HG02759 (cell line): Measurements from ENCODE around the gene INVS.
"Not testable (repeated sequence)": the region's sequence is repeated elsewhere in the genome, so short reads cannot be mapped to it uniquely, and the experiment has no call there.

Experiments
- ATAC-seq: cut with Tn5 transposase; IDR thresholded peaks from one replicate; pipeline ENCODE4 v1.9.1; 2021; ENCODE audit warnings: mild to moderate bottlenecking, moderate library complexity; ENCODE audit not compliant: unreplicated experiment

INVS gene

DNA sequence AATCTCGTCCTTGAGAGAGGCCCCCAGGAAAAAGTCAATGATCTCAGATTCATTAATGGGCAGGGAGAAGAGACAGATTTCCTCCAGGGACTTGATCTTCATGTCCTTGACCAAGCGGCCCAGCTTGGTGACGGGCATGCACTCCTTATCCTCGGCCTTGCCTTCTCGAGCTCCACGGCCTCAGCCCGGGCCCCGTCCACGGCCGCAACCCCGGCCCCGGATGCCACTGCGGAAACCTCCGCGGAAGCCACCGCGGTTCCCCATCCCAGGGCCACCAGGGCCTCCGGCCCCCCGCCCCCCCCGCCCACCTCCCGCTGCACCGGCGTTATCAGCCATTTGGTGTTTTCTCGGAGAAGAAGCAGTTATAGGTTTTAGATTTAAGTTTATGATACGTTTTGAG is 18.3 kb downstream of the INVS start:
- no peak for ATAC-seq

DNA sequence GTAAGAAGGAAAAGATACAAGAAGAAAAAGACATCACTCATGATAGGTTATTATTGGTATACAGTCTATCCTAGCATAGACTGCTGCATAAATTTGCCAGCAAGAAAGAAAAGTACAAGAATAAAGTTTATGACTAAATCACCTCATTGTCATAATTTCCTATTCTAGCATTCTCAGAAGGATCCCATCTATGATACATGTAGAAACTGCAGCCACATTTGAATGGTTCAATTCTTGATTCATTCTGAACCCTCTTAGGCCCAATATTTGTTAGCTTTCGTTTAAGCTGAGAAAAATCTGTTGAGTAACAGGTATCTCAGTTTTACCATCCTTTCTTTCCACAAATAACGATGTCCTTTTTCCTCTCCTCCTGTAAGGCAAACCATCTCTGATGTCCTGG is 21.2 kb downstream of the INVS start:
- ATAC-seq, result no peak

DNA sequence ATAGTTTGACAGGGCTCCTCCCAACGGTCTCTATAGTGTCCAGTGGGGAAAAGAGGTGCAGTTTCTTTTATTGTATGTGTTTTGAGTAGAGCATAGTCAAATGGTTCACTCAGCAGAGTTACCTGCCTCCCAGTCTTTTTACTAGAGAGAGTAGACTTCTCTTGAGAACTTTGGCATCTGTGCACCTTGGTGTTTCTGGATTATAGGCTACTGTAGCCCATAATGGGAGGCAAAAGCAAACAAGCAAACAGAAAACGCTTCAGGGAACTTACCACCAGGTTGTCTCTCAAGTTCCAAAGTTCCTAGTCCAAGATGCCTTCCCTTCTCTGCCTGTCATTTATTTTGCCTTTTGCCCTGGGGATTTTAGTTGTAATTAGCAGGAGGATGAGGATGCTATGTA is 26.2 kb downstream of the INVS start:
- no peak for ATAC-seq

DNA sequence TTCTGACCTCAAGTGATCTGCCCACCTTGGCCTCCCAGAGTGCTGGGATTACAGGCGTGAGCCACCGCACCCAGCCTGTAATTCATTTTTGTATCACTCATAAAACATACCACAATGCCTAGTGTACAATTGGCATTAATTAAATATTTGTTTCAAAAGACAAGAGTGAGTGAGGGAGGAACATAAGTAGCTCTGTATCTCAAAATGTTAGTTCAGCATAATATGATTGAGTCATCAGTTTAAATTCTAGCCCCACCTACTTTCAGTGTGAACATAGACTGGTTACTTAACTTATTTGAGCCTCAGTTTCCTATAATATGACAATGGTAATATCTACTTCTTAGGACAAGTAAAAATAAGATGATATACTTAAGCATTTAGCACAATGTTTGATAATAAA is 26.9 kb downstream of the INVS start:
- ATAC-seq, result no peak

DNA sequence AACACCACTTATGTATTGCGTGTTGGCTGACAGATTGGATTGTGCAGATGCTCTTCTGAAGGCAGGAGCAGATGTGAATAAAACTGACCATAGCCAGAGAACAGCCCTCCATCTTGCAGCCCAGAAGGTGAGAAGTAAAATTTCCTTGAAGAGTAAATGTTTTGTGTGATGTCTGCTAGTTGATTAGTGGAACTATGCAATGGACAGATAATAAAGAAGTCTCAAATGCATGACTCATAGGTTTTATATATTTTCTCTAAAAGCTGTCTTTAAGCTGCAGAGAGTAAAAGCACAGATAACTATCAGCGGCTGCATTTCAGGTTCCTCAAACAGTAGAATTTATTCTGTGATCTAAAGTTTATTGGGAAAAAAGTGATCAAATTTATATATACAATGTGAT is 27.4 kb downstream of the INVS start:
- no peak for ATAC-seq

DNA sequence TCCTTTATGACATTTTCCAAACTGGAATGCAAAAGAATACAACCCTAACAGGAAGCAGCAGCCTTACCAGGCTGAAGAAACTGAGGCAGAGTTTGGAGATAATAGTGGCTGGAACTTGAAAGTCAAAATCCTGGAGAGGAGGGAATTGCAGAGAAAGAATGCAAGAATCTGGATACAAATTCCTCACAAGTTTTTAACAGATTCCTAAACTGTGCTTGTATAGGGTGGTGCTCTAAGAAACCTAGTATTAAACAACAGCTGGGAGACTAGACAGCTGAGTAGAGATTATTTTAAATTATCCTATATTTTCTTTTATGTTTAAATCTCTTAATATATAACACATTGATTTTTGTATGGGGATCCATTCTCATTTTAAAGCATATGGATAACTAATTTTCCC is 30.7 kb downstream of the INVS start:
- no peak for ATAC-seq

DNA sequence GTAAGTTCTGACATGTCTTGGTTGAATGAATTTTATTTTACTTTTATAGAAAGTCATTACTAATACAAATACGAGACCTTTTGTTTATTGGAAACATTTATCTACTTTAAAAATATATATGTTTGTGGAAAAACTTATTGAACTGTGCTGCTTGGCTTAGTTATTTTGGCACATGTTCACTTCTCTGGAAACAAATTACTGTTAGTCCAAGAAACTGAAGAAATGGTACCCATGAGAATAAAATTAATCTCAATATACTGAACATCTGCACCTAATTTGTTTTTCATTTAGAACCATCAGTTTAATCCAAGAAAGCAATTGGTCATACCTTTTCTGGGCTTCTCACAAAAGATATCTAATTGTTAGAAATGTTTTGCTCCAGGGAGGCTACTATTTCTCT is 32.2 kb downstream of the INVS start:
- no peak for ATAC-seq

DNA sequence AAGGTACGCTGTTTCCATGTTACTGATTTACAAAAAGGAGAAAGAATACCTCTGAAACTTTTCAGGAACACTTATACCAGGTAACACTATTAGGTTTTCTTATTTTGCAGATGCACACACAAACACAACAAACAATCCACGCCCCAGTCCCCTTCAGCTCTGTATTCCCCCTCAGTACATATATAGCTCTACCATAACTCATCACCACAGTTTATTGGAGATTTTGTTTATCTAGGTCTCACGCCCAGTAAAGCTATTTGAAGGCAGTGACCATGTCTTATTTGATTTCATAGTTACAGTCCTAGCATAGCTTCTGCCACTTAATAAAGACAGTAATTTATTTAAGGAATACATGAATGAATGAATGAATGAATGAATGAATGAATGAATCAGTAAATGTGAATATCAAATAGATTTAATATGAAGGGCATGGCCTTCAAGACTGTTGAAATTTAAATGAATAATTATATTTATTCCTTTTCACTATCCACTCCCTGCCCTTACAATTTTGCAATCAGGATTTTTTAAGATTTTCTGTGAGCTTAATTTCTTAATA is 32.9 kb downstream of the INVS start:
- ATAC-seq, result no peak

DNA sequence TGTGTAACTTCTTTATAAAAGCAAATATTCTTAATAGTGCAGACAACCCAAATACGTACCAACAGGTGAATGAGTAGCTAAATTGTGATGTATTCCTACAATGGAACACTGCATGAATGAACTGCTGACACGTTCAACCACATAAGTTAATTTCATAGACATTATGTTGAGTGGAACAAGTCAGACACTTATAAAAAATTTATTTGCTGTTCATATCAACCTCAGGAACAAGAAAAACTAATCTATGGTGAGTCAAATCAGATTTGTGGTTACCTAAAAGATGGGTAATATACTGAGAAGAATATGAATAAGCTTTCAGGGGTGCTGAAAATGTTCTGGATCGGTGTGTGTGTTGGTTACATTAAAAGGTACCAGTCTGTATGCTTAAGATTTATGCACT is 35.7 kb downstream of the INVS start:
- no peak for ATAC-seq

DNA sequence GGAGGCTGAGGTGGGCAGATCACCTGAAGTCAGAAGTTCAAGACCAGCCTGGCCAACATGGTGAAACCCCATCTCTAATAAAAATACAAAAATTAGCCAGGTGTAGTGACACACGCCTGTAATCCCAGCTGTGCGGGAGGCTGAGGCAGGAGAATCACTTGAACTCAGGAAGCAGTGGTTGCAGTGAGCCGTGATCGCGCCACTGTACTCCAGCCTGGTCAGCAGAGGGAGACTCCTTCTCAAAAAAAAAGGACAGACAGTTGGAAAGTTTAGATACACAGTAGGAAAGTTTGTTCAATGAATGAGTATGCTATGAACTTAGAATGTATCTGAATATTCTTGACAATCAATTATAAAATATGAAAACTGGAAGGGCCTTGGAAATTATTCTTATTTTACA is 37.8 kb downstream of the INVS start:
- not testable (repeated sequence) for ATAC-seq

DNA sequence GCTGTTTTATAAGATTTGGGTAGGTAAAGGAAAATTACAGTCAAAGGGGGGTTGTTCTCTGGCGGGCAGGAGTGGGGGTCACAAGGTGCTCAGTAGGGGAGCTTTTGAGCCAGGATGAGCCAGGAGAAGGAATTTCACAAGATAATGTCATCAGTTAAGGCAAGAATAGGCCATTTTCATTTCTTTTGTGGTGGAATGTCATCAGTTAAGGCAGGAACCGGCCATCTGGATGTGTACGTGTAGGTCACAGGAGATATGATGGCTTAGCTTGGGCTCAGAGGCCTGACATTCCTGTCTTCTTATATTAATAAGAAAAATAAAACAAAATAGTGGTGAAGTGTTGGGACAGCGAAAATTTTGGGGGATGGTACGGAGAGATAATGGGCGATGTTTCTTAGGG is 41.3 kb downstream of the INVS start:
- not testable (repeated sequence) for ATAC-seq

DNA sequence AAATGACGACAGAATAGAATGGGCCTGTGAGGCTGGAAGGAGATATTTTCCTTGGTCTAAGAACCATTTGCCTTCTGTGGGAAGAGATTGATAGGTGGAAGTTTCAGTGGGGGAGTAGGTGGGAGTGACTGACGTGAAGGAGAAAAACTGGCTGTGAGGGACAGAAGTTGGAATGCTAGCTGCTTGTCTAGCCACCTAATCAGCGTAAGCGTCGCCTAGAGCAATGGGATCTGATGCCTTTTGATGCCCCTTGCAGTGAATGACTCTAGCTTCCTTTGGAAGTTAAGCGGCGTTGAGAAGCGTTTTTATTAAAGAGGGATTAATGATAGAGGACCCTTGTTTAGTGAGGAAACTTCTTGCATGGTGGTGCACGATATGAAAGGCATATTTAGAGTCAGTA is 42.8 kb downstream of the INVS start:
- not testable (repeated sequence) for ATAC-seq

DNA sequence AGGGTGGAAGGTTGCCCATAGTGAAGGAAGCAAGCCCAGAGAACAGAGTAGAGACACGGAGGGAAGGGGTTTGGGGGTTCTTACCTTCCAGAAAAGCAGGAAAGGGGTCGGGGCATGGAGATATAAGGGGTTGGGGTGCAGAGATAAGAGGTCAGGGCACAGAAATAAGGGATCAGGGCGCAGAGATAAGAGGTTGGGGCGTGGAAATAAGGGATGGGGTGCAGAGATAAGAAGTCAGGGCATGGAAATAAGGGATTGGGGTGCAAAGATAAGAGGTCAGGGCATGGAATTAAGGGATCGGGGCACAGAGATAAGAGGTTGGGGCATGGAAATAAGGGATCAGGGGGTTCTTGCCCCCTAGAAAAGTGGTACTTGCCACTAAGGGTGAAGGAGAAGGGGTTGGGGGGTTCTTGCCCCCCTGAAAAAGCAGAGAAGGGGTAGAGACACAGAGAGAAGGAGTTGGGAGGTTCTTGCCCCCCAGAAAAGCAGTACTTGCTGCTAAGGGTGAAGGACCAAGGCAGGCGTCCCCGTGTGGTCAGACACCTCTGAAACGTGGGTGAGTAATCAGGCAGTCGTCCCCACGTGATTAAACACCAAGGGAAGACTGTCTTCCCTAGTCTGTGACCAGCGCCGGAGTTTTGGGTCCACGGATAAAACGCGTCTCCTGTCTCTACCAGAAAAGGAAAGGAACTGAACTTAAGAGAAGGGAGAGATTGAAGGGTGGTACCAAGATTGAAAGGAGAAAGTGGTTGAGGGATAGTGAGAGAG is 46.3 kb downstream of the INVS start:
- not testable (repeated sequence) for ATAC-seq

DNA sequence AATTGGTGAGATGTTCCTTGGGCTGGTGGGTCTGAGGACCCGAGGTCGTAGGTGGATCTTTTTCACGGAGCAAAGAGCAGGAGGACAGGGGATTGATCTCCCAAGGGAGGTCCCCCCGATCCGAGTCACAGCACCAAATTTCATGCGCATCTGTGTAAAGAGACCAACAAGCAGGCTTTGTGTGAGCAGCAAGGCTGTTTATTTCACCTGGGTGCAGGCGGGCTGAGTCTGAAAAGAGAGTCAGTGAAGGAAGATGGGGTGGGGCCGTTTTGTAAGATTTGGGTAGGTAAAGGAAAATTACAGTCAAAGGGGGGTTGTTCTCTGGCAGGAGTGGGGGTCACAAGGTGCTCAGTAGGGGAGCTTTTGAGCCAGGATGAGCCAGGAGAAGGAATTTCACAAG is 46.9 kb downstream of the INVS start:
- not testable (repeated sequence) for ATAC-seq

DNA sequence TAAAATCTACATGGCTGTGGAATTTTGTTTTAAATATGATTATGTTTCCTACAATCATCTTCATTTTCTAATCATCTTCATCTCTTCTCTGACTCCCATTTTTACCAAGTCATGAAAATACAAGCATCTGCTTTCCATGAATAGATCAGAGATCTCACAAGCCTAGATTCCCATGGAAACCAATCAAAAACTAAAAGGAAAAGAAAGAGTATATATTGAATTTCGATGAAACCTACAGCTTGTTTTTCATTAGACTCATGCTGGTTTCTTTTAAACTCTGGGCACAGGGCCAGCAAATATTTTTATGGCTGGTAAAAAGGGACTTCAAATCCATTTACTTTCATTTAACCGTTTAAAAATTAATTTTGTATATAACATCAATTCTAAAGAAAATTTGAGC is 51.2 kb downstream of the INVS start:
- no peak for ATAC-seq

DNA sequence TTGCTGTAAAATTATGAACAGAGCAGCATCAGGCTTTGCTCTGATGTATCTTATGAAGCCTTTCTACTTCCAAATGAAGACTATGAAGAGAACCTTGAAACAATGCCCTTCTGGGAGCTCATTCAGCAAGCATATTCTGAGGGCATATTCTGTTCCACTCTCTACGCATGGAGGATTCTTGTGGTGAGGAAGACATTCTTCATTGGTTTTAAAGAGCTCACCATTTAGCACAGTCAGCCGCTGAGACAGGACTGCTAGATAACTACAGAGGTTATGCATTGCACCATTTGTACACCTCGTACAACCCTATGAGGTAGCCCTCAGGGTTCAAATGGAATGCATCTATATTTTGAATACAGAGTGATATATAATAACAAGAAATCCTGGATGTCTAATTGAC is 61.0 kb downstream of the INVS start:
- ATAC-seq, result no peak

DNA sequence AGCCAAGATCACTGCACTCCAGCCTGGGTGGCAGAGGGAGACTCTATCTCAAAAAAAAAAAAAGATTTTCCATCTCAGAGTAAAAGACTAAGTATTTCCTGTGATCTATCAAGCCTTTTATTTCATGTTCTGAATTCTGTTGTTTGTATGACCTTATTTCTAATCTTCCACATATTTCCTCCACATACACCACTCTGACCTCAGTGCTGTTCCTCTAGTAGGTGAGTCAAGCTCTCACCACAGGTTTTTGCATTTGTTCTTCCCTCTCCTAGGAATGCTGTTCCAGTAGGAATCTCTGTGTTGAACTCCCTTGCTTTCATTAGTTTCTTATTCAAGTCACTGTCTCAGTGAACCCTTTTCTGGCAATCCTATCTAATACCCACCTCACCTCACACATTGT is 68.1 kb downstream of the INVS start:
- ATAC-seq, result no peak

DNA sequence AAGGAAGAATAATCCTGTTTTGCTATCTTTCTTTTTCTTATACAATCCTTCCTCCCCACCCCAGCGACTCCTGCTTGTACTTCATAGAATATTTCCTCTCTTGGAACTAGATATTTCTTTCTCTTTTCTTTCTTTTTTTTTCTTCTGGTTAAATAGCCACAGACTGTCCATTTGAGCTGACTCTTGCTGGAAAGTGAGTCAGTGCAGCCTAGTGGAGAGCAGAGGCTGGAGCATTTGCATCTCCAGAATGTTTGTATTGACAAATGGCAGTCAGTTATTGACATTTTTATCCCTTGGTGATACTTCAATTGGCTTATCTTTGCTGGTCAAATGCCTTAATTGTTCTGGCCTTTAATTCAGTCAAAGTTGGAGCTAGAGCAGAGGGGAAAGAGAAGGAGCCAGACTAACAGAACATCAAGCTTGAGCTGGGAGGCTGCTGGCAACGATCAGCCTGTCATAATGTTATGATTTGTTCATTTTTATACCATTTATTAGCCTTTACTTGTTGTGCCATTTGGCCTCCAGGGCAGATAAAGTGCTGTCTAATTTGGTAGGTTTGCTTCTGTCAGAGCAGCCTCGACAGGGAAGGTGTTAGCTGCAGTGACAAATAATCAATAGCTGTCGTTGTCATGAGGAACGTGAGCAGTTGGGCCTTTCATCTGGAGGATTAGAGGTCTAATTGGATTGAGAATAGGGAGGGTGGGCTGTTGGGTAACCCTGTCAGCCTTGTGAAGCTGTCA is 69.0 kb downstream of the INVS start:
- ATAC-seq, result no peak

DNA sequence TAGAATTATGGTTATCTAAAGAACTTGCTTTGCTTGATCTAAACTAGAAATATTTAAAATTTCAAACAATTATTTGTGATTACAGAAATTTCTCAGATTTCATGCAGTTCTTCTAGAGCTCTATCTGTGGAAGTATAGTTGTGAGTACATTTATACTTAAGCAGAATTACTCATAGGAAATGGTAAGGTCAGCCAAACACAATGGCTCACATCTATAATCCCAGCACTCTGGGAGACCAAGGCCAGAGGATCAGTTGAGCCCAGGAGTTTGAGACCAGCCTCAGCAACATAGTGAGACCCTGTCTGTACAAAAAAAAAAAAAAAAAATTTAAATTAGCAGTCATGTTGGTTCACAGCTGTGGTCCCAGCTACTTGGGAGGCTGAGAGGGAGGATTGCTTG is 71.0 kb downstream of the INVS start:
- ATAC-seq, result no peak

DNA sequence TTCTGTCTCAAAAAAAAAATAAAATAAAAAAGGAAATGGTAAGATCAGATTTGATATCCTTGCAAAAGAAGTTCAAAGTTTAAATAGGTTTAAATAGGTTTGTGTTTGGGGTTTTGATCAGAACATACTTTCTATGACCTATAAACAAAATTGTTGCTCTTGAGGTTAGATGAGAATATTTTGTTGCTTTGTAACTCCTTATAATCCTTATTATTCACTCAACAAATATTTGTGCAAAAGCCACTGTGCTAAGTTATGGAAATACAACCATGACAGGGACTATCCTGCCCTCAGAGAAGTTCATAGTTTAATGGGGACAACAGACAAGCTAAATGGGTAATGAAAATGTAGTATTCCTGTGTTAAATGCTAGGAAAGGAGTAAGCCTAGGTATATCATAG is 71.5 kb downstream of the INVS start:
- no peak for ATAC-seq

DNA sequence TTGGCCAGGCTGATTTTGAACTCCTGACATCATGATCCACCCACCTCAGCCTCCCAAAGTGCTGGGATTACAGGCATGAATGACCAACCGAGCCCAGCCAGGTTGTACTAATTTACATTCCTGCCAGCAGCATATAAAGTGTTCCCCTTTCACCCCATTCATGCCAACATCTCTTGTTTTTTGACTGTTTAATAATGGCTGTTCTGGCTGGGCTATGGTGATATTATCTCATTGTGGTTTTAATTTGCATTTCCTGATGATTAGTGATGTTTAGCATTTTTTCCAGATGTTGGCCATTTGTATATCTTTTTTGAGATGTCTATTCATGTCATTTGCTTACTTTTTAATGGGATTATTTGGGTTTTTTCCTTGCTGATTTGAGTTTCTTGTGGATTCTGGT is 87.3 kb downstream of the INVS start:
- no peak for ATAC-seq

DNA sequence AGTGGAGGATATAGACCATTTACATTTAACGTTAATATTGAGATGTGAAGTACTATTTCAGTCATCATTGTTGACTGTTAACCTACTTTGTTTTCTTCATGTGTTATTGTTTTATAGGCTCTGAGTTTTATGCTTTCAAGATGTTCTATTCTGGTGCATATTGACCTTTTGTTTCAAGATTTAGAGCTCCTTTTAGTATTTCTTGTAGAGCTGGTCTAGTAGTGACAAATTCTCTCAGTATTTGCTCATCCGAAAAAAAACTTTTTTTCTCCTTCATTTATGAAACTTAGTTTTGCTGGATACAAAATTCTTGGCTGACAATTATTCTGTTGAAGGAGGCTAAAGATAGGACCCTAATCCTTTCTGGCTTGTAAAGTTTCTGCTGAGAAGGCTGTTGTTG is 91.3 kb downstream of the INVS start:
- no peak for ATAC-seq
